Measurements from ENCODE around the gene ALDH2. TPM values are rescaled to one million over a fixed set of nuclear protein-coding genes. Genes with fewer than 3 reads are reported as not detected.
"Not testable (repeated sequence)": the region's sequence is repeated elsewhere in the genome, so short reads cannot be mapped to it uniquely, and the experiment has no call there.

ALDH2 gene
- 11.3 TPM for total RNA-seq (ENCODE audit: insufficient read depth, low replicate concordance)

GRCh38 chr12:111766608-111767361 lies at the start of gene ALDH2:
Gene ALDH2, plus strand, starts transcription at chr12:111766933. Its CDS starts 50 bp downstream, at chr12:111766983.
- peak; percentile 77 for DNase-seq (ENCODE audit: low spot score)

- not testable (repeated sequence) for DNase-seq (ENCODE audit: low spot score)
Observed at GRCh38 chr12:111719316-111719715, 47.4 kb upstream of the ALDH2 start.

- DNase-seq (ENCODE audit: low spot score): no peak
Observed at GRCh38 chr12:111720457-111720856, 46.3 kb upstream of the ALDH2 start.

- not testable (repeated sequence) for DNase-seq (ENCODE audit: low spot score)
Observed at GRCh38 chr12:111723646-111724360, 42.9 kb upstream of the ALDH2 start.

- no peak for DNase-seq (ENCODE audit: low spot score)
Observed at GRCh38 chr12:111728795-111729194, 37.9 kb upstream of the ALDH2 start.

GRCh38 chr12:111730420-111730819 lies 36.3 kb upstream of the ALDH2 start:
- no peak for DNase-seq (ENCODE audit: low spot score)

- DNase-seq (ENCODE audit: low spot score): no peak
Observed at GRCh38 chr12:111732786-111733185, 33.9 kb upstream of the ALDH2 start.

- DNase-seq (ENCODE audit: low spot score): no peak
Observed at GRCh38 chr12:111733340-111733915, 33.3 kb upstream of the ALDH2 start.

- not testable (repeated sequence) for DNase-seq (ENCODE audit: low spot score)
Observed at GRCh38 chr12:111739524-111739923, 27.2 kb upstream of the ALDH2 start.

- DNase-seq (ENCODE audit: low spot score): peak; percentile 59
Observed at GRCh38 chr12:111741235-111741812, 25.4 kb upstream of the ALDH2 start.

GRCh38 chr12:111745211-111745610 lies 21.5 kb upstream of the ALDH2 start:
- DNase-seq (ENCODE audit: low spot score): no peak

GRCh38 chr12:111747333-111747732 lies 19.4 kb upstream of the ALDH2 start:
- no peak for DNase-seq (ENCODE audit: low spot score)

GRCh38 chr12:111748151-111748672 lies 18.5 kb upstream of the ALDH2 start:
- no peak for DNase-seq (ENCODE audit: low spot score)

- DNase-seq (ENCODE audit: low spot score): no peak
Observed at GRCh38 chr12:111748867-111749266, 17.9 kb upstream of the ALDH2 start.

- DNase-seq (ENCODE audit: low spot score): no peak
Observed at GRCh38 chr12:111749391-111749790, 17.3 kb upstream of the ALDH2 start.

- peak; percentile 52 for DNase-seq (ENCODE audit: low spot score)
Observed at GRCh38 chr12:111753144-111753881, 13.4 kb upstream of the ALDH2 start.

GRCh38 chr12:111754671-111755070 lies 12.1 kb upstream of the ALDH2 start:
- no peak for DNase-seq (ENCODE audit: low spot score)

- no peak for DNase-seq (ENCODE audit: low spot score)
Observed at GRCh38 chr12:111756196-111756595, 10.5 kb upstream of the ALDH2 start.

GRCh38 chr12:111756681-111757080 lies 10.1 kb upstream of the ALDH2 start:
- no peak for DNase-seq (ENCODE audit: low spot score)

GRCh38 chr12:111757361-111758119 lies 9.2 kb upstream of the ALDH2 start:
- peak; percentile 30 for DNase-seq (ENCODE audit: low spot score)
